D341Med (cell line): Measurements from ENCODE around the gene C4orf50.
A peak's percentile ranks its signal among the peaks of the same experiment; 100 is the strongest.

Experiments
- DNase-seq: peaks from one replicate; pipeline ENCODE4 v3.0.0; 2012; ENCODE audit warnings: low spot score

C4orf50 gene

DNA sequence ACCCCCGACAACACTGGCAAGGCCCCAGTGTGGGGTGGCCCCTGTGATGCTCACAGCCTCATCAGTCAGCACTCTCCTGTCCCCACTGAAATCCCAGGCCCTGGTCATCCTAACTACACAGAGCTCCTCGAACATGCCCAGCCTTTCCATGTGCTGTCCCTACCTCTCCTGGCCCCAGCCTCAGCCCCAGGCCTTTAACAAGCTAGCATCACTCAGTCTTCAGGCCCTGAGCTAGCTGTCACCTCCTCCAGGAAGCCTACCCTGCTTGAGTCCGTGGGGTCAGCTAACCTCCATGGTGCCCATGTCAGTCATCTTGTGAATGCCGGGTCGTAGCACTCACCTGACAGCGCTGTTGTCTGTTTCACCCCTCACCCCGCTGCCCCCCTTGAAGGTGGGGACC lies 25.6 kb upstream of the C4orf50 start:
- no peak for DNase-seq

DNA sequence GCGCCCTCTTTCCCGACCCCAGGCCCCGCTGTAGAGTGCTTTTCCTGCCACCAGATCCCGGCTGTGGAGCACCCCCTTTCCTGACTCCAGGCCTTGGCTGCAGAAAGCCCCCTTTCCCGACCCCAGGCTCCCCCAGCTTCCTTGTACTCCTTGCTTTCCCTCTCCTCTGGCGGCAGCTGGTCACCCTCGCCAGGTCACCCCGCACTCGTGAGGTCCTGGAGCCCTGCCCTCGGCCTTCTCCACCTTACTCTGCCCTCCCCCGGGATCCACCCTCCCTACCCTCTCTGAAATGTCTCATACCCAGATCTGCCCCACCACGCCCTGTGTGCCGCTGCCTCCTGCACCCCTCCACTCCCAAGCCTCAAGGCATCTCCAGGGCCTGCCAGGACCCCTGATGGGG lies 25.0 kb upstream of the C4orf50 start:
- no peak for DNase-seq

DNA sequence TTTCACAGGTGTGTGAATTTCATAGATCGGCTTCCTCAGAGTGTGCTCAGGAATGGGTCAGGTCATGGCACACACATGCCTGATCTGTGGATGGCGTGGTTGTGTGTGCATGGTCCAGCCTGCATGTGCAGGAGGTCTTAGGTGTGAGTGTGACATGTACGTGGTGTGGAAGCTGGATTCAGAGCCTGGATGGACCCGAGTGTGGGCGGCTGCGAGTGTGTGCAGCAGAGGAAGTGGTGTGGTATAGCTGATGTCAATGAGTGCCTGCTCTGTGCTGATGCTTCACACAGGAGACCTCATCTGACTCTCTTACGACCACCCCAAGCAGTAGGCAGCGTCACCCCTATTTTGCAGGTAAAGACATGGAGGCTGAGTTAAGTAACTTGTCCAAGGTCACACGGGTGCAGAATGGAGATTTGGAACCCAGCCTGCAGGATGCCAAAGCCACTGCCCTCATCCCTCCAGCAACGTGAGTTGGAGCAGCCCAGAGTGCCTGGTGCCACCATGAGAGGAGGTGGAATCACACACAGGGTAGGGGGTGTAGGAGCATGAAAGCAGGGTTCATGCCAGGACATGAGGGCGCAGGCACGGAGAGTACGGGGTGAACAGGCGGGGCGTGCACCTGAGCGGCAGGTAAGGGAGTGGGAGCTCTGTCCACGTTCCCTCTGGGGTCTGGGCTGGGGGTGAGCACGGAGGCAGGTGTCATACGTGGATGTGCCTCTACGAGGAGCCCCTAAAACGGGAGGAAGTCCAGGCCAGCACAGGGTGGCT lies 24.2 kb upstream of the C4orf50 start:
- no peak for DNase-seq

DNA sequence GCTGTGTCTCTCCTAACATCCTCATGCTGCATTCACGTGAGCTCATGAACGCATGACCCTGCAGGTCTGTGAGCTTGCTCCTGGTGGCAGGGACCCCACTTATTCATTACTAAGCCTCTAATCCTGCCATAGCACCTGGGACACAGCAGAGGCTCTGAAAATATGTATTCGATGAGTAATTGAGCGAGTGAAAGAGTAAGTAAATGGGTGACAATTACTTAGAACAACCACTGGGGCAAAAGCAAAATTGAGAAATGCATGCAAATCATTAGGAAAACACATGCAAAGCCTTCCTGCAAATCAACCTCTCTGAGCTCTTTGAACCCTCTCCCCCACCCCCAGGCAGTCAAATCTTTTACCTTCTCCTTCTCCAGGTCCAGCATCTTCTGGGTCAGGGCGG lies 23.6 kb upstream of the C4orf50 start:
- no peak for DNase-seq

DNA sequence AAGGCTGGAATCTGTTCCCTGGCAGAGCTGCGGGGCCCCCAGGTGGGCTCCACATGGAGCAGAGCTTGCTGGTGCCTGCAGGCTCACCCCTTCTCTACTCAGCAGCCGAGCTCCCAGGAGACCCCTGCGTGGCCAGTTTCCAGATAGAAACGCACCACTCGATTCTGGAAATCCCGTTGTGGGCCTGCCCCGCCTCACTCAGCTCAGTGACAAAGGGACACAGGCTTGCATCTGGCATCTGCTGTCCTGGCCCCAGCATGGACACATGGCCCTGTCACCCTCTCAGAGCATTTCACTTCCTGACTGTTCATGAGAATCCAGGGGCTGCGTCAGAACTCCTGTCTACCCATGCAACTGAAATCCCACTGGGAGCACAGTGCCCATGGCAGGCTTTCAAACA lies 20.5 kb upstream of the C4orf50 start:
- DNase-seq: no peak

DNA sequence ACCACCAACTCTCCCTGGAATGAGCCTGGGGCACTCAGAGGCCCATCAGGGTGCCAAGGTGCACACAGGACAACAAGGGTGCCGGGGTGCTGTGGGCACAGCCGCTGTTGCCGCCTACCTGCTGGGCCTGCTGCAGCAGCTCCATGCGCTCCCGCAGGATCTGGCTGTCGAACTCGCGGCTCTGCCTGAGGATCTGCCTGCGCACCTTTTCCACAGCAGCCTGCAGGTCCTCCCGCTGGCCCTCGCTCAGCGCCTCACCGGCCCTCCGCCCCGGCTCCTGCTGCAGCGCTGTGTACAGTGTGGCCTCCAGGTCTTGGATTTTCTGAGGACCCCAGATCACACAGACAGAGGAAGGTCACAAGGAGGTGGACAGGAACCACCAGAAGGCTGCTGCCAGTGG lies 17.6 kb upstream of the C4orf50 start:
- DNase-seq: no peak

DNA sequence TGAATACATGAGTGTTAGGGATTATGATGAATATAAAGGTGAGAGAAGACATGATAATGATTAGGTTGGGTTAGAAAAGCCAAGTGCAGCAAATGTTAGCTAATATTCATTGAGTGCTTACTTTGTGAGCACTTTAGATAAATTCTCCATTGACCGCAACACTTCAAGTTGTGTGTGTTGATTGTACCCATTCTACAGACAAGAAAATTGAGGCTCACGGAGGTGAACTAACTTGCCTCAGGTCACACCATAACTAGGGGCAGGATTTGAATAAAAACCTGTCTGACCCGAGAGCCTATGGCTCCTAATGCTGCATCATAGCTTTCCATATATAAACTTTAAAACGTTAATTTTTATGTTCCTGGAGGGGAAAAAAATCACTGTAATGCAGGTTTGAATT lies 15.2 kb upstream of the C4orf50 start:
- DNase-seq: no peak

DNA sequence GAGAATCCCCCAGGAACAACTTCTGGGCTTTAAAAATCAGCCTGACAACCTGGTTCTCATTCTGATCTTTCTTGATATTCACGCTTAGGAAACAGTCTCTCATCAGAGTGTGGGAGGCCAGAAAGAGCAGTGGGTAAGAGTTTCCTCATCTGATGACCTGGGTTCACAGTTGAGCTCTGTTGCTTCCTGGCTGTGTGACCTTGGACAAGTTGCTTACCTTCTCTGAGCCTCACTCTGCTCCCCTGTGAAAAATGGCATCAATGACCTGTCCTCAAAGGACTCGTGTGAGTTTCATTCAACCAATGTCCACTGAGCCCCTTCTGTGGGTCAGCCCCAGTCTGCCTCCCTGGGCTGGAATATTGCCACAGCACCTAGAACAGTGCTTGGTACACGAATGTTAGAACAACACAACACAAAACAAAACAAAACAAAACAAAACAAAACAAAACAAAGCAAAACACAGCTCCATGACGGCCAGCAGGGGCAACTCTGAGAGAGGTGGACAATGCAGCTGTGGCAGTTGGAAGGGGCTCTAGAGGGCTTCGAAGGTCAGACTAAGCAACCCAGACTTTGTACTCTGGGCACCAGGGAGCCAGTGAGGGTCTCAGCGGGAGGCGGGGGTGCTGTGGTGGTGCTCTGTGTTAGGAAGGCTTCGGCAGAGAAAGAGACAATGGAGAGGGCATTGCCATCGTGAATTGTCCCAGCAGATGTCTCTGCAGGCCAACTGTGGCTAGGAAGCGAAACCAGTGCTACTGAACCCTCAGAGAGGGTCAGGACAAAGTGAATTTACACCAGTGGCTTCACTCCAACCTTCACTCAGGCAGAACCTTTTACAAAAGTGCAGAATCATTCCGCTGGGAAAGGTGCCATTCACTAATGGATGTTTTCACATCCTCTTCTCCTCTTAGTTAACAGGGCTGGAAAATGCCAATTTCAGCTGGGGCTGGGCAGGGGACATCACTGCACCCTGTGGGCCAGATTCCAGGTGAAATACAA lies 14.3 kb upstream of the C4orf50 start:
- DNase-seq: no peak

DNA sequence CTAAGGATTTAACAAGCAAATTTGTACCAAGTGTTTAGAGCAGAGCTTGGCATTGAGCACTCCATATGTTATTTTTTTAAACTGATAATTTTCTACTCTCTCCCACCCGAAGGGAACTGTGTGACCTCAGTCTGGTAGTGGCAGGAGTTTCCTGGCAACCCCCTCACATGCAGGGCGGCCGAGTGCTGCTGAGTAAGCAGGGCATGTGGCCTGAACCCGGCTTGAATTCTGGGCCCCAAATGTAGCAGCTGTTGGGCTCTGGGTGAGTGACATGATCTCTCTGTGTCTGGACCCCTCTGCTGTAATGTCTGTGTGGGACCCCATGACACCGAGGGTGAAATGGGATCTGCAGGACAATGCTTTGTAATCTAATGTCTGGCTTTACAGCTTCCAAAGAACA lies 13.6 kb upstream of the C4orf50 start:
- no peak for DNase-seq

DNA sequence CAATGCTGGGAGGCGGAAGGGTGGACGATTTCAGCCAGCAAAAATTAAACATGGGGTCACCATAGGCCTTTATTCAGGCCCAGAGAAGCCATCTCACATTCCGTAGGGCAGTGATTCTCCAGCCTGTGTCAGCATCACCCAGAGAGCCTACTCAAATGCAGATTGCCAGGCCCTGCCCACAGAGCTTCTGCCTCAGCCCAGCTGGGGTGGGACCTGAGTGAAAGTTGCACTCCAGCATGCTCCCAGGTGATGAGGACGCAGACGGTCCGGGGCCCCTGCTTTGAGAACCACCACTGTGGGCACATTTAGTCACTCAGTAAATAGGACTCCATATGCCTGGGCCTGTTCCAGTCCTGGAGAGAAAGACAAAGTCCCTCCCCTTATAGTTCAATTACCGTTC lies 12.4 kb upstream of the C4orf50 start:
- no peak for DNase-seq

DNA sequence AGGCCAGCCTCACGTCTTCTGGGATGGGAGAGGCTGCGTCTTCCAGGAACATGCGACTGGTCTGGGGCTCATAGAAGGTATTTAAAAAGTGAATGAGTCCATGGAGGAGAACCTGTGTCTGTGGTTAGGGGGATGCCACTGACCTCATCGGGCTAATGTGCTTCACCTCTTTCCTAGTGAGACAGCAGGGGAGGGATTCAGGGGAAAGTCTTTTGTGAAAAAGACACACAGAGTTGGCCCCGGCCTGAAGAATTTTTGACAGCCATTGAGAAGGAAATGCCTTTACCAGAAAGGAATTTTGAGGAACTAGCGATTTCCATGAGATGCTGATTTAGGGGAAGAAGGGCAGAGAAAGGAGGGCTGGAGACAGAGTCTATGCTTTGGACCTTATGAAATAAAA lies 11.0 kb upstream of the C4orf50 start:
- DNase-seq: no peak

DNA sequence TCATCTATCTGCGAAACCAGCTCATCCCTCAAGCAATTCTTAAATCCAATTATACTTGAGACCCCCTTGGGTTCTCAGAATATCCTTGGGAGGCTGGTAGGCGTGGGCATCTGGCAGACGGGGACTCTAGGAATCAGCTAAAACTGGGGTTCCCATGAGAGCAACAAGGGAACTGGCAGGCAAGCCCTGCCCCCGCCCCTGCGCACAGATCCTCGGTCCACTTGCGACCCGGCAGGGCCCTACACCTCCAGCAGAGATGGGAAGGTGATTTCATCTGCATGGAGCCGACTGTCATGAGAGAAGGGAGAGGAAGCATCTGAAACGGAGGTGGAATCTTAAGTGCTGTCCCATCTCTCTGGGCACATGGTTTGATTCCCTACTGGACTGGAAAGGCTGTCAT lies 9.9 kb upstream of the C4orf50 start:
- DNase-seq: no peak

DNA sequence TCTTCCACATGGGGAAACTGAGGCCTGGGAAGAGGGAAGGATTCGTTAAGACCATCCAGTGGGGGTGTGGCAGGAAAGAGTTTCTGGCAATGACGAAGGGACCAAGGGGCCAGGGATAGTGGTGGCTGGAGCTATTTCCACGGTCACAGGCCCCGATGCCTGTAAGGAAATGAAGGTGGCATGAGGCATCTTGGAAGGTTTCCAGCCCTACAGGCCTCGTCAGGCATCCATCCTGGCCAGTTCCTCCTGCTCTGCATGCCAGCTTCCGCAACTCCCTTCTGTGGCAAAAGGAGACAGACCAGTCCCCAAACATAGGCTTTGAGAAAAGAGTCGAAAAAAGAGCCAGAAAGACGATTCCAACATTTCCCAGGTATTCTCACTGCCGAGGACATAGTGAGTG lies 9.2 kb upstream of the C4orf50 start:
- DNase-seq: no peak

DNA sequence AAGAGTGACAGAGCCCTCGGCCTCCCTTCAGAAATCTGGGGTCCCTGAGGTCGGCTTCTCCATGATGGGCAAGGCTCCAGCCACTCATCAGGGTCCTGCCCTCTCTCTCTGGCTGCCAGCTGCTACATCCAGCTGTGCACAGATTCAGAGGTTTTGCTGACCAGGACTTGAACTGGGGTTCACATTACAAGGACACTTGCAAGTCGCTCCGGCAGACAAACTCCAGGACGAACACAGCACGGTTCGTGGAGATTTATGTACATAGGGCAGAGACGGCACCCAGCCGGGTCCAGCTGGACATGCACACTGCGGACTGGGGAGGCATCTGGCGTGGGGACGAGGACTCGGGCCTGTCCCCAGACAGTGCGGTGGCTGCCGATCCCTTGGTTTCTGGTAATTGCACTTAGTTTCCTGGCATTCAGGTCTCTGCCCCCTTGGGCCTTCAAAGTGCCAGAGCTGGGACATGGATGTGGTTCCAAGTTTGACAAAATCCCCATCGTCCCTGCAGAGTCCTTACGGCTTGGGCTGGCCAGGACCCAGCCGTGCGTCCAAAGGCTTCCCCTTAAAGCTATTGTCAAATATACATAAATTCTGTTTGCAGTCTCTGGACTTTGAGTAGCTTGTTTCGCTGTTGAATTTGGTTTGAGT lies 6.2 kb upstream of the C4orf50 start:
- DNase-seq: no peak

DNA sequence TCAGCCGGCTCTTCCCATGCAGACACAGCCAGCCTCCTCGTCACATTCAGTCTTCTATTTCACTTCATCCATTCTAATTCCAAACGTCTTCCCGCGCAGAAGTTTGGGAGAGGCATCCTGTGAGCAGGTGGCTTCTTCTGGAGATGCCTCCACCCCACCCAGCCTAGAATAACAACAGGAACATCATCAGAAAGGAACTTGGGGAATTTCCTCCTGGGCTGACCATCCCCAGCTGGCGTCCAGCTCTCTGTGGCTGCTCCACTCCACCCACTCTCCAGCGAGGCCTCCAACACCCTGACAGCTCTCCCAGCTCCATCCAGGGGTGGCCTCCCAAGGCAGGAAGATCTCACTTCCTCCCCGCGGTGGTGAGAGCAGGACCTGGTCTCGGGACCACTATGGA lies 5.5 kb upstream of the C4orf50 start:
- DNase-seq: no peak

DNA sequence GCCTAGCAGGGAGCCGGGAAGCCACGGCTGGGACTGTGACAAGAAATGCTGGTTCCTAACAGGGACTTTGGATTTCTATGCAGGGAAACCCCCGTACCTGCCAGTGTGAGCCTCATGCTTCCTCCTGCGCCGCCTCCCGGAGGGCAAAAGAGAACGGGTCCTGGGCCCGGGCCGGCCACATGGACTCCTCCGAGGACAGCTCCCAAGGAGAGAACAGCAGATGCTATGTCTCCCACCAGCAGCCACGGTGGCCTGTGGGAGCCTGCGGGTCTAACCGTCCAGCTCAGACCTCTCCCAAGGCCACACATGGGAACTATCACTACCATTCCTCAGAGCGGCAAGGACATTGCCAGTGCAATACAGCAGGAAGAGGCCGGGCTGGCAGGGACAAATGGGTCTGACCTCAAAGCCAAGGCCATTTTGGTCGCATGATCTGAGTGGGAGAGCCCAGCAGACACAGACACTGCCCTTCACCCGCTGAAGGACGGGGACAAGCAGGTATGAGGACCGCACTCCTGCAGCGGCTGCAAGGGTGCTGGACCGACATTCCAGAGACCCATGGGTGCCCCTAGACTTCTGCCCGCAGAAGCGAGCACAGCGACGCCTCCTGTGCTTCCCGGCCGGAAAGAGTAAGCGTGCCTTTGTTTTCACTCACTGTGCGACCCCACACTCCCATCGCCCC lies 4.5 kb upstream of the C4orf50 start:
- no peak for DNase-seq

DNA sequence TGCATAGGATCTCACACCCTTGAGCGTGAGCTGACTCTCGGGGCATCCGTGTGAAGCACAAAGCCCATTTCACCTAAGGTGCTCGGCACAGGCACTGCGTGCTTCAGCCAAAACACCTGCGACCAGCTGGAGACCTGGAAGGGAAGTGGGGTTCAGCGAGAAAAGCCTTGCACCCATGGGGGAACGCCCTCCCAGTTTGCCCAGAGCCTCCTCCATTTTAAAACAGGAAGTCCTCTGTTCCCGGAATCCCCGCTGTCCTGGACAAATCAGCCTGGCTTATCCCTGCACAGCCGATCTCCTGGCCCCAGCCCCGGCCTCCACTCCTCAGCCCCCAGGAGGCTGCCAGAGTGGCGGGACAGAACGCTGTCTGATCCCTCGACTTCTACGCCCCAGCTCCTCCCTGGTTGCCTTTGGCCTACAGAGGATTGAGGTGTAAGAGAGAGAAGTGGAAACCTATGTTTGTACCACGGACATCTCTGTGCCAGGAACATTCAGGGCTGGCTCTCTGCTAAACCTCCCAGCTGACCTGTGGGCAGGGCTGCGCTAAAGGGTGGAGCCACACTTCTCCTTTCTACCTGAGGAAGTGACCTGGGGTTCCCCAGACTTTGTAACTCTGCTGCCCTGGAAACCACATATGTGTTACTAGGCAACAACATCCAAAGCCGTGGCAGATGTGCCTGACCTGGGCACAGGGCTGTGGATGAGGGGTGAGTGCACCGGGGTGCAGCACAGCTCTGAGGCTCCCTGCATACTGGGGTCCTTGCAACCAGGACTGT lies 3.8 kb upstream of the C4orf50 start:
- no peak for DNase-seq

DNA sequence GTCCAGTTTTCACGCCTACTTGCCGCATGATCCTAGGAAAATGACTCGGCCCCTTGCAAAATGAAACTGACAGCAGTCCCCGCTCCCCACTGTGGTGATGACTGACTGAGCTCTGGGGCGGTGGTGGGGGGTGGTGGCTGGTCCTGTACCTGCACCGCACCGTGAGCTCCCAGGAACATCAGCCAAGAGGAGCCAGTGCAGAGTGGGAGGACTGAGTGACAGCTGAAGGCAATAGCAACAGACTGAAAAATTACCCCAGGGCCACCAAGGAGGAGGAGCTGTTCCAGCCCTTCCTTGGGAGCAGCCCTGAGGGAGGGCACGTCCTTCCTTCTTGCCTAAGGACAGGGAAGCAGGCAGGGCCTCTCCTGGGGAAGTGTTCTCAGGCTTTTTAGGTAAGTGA lies 2.4 kb upstream of the C4orf50 start:
- no peak for DNase-seq

DNA sequence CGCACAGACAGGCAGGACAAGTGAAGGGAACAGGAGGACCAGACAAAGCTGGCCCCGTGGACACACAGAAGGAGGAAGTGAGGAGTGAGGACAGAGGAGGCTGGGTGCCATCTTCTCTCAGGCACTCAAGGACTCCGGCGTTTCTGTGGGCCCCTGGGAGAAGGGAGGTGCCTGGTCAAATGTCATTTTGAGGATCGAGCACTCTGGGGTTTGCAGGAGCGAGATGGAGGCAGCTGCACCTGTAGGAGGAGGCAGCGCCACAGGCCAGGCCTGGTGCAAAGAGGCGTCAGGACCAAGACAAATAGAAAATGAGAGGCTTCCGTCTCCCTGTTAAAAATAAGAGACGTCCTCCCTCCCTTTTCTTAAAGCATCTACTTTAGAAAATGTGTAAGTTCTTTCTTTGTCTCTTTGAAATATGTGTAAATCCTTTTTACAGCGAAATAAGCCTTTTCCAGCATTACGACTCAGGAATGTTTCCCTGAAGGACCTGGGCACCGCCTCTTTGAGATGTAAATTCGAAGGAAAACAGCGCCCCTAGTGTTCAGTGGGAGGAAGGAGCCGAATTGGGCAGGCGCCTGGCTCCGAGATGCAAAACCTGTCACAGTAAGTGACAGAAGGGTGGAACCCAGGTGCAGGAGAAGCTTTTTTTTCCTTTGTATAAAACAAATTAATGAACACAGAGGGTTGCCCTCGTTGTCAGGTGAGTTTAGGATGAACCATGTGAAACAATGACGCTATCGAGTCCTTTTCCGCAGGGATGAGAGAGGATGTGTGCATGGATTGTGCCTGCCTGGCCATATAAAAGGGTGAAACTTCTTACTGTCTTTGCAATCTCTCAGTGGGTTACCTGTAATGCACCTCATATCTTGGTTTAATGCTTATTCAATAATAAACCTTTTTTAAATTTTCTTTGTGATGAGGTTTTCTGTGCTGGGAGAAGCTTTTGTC lies 1.4 kb upstream of the C4orf50 start:
- DNase-seq: peak; percentile 80

DNA sequence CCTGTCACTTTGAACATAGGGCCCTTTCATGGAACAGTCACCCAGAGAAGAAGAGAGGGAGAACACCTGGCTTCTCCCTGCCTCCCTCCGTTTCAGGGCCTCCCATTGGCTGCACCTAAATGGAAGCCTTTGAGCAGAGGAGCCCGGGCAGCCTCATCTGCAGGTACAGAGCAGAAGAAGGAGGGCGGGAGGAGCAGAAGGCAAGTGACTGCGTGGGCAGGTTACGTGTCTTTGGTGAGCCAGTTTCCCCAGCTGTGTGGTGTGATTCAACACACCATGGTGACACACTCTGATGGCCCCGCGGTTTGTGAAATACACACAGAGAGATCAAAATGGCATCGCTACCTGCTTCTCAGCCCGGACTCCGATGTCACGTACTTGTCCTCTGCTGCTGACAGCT lies 431 bp downstream of the C4orf50 start:
- no peak for DNase-seq
